Measurements from ENCODE around the gene CELSR1.

DNA sequence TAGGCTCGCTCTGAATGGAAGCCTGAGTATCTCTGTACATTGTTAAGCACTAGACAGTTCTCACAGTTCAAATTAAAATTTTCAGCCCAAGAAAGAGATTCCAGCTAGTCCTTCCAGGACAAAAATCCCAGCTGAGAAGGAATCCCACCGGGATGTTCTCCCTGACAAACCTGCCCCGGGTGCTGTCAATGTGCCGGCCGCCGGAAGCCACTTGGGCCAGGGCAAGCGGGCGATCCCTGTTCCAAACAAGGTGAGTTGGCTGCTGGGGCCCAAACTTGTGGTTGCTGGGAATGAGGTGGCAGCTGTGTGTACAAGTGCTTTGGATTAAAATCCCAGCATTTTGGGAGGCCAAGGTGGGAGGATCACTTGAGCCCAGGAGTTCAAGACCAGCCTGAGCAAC, 225.4 kb downstream of the CELSR1 start:
- TF ChIP-seq, protein P1, sequence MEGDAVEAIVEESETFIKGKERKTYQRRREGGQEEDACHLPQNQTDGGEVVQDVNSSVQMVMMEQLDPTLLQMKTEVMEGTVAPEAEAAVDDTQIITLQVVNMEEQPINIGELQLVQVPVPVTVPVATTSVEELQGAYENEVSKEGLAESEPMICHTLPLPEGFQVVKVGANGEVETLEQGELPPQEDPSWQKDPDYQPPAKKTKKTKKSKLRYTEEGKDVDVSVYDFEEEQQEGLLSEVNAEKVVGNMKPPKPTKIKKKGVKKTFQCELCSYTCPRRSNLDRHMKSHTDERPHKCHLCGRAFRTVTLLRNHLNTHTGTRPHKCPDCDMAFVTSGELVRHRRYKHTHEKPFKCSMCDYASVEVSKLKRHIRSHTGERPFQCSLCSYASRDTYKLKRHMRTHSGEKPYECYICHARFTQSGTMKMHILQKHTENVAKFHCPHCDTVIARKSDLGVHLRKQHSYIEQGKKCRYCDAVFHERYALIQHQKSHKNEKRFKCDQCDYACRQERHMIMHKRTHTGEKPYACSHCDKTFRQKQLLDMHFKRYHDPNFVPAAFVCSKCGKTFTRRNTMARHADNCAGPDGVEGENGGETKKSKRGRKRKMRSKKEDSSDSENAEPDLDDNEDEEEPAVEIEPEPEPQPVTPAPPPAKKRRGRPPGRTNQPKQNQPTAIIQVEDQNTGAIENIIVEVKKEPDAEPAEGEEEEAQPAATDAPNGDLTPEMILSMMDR (IDR thresholded peaks at IDR 0.05 in 2 of 3, conservative IDR thresholded peaks at IDR 0.05 in 1 of 3; ENCODE audit: borderline replicate concordance in 1 of 3, insufficient read depth in 1 of 3, low read depth in 2 of 3, low read length in 2 of 3) = no peak
- no peak for TF ChIP-seq CEBPB (IDR thresholded peaks at IDR 0.05; ENCODE audit: low read depth)
- TF ChIP-seq POLR2A (IDR thresholded peaks at IDR 0.05; ENCODE audit: borderline replicate concordance, extremely low read depth, insufficient read depth, insufficient read length) = no peak
- no peak for TF ChIP-seq EZH2 (IDR thresholded peaks at IDR 0.05)
- no peak for TF ChIP-seq POLR2AphosphoS5 (IDR thresholded peaks at IDR 0.05; ENCODE audit: low read depth, low read length)
- no peak for TF ChIP-seq SP1 (IDR thresholded peaks at IDR 0.05; ENCODE audit: low read depth)
- TF ChIP-seq EZH2phosphoT487 (IDR thresholded peaks at IDR 0.05; ENCODE audit: borderline replicate concordance) = no peak
- TF ChIP-seq SRF (IDR thresholded peaks at IDR 0.05; ENCODE audit: low read depth) = no peak
- TF ChIP-seq, protein P2, sequence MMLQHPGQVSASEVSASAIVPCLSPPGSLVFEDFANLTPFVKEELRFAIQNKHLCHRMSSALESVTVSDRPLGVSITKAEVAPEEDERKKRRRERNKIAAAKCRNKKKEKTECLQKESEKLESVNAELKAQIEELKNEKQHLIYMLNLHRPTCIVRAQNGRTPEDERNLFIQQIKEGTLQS (IDR thresholded peaks at IDR 0.05) = no peak
- no peak for TF ChIP-seq JUND (IDR thresholded peaks at IDR 0.05)
- TF ChIP-seq ELF1 (IDR thresholded peaks at IDR 0.05; ENCODE audit: borderline replicate concordance, low read depth) = no peak
- TF ChIP-seq, protein P3, sequence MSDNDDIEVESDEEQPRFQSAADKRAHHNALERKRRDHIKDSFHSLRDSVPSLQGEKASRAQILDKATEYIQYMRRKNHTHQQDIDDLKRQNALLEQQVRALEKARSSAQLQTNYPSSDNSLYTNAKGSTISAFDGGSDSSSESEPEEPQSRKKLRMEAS (IDR thresholded peaks at IDR 0.05) = no peak
